GM12865 (cell line): ENCODE results near the gene EPG5.

Source experiments
- DNase-seq: peaks from one replicate; pipeline ENCODE4 v3.0.0; 2010; ENCODE audit warnings: low read depth
- H3K4me3 ChIP-seq: 2 replicates; pipeline ENCODE4 v1.5.1; 2011; ENCODE audit warnings: mild to moderate bottlenecking, low read depth, low read length, control low read depth
- CTCF ChIP-seq: IDR thresholded peaks from 2 replicates; pipeline ENCODE4 v1.5.1; 2011; ENCODE audit warnings: low read length, control low read depth, low read depth, inconsistent platforms; ENCODE audit not compliant: insufficient read depth; ENCODE audit errors: missing control alignments

The EPG5 gene

GRCh38 chr18:45863469-45863868, 103.7 kb downstream of the EPG5 start:
- TF ChIP-seq CTCF: no peak
- H3K4me3 ChIP-seq: no peak overlapping the region
- no peak for DNase-seq

GRCh38 chr18:45861926-45862325, 105.2 kb downstream of the EPG5 start:
- TF ChIP-seq CTCF: no peak
- no peak overlapping the region for H3K4me3 ChIP-seq
- no peak for DNase-seq

GRCh38 chr18:45860971-45861370, 106.2 kb downstream of the EPG5 start:
- H3K4me3 ChIP-seq: no peak overlapping the region
- TF ChIP-seq CTCF: no peak
- DNase-seq: no peak

GRCh38 chr18:45860492-45860891, 106.6 kb downstream of the EPG5 start:
- TF ChIP-seq CTCF: no peak
- H3K4me3 ChIP-seq: no peak overlapping the region
- DNase-seq: no peak

- no peak for DNase-seq
- no peak for TF ChIP-seq CTCF
- no peak overlapping the region for H3K4me3 ChIP-seq
Measured at GRCh38 chr18:45859334-45859733, 107.8 kb downstream of the EPG5 start.

GRCh38 chr18:45856531-45856930, 110.6 kb downstream of the EPG5 start:
- no peak for DNase-seq
- TF ChIP-seq CTCF: no peak
- H3K4me3 ChIP-seq: no peak overlapping the region

- no peak overlapping the region for H3K4me3 ChIP-seq
- no peak for TF ChIP-seq CTCF
- DNase-seq: no peak
Measured at GRCh38 chr18:45854036-45854586, 113.0 kb downstream of the EPG5 start.
